HepG2 (cell line): ENCODE measurements around the gene RXYLT1. TPM values are rescaled to one million over a fixed set of nuclear protein-coding genes. Genes with fewer than 3 reads are reported as not detected.

Source experiments
- CTCF ChIP-seq: sonication (generic); formaldehyde crosslinking; IDR thresholded peaks from 2 replicates; pipeline ENCODE4 v1.5.0; 2020; ENCODE audit warnings: mild to moderate bottlenecking, missing genetic modification reagents, moderate library complexity
- DPF2 ChIP-seq: sonication (generic); formaldehyde crosslinking; IDR thresholded peaks from 2 replicates; pipeline ENCODE4 v1.4.0; 2020; ENCODE audit warnings: mild to moderate bottlenecking, low read depth, missing genetic modification reagents, borderline replicate concordance
- FOXA1 ChIP-seq, 2 experiments: fragments of 450-650 bp in 1 of 2; sonication (generic) in 1 of 2; formaldehyde crosslinking in 1 of 2; IDR thresholded peaks; 2 replicates each; pipeline versions ENCODE4 v1.4.0 to v1.6.1; 2016 to 2020; ENCODE audit warnings: missing genetic modification reagents in 1 of 2
- MED1 ChIP-seq: sonication (generic); formaldehyde crosslinking; IDR thresholded peaks from 2 replicates; pipeline ENCODE4 v1.4.0; 2020; ENCODE audit warnings: missing genetic modification reagents
- PHF8 ChIP-seq: sonication (generic); formaldehyde crosslinking; IDR thresholded peaks from 2 replicates; pipeline ENCODE4 v1.5.0; 2020; ENCODE audit warnings: missing genetic modification reagents
- SMAD3 ChIP-seq: sonication (generic); formaldehyde crosslinking; IDR thresholded peaks from 2 replicates; pipeline ENCODE4 v1.4.0; 2020; ENCODE audit warnings: missing genetic modification reagents
- ZBTB20 ChIP-seq: sonication (generic); formaldehyde crosslinking; IDR thresholded peaks from 2 replicates; pipeline ENCODE4 v1.8.1; 2023; ENCODE audit warnings: missing genetic modification reagents, low read depth, mild to moderate bottlenecking, borderline replicate concordance
- ZBTB8A ChIP-seq: sonication (generic); formaldehyde crosslinking; IDR thresholded peaks from 2 replicates; pipeline ENCODE4 v1.4.0; 2020; ENCODE audit warnings: mild to moderate bottlenecking, low read depth, missing genetic modification reagents, borderline replicate concordance
- ZMAT5 ChIP-seq: sonication (generic); formaldehyde crosslinking; IDR thresholded peaks from 2 replicates; pipeline ENCODE4 v1.5.0; 2020; ENCODE audit warnings: mild to moderate bottlenecking, low read depth, missing genetic modification reagents, borderline replicate concordance
- ZNF136 ChIP-seq: sonication (generic); formaldehyde crosslinking; IDR thresholded peaks from 2 replicates; pipeline ENCODE4 v1.8.1; 2022; ENCODE audit warnings: low read depth, mild to moderate bottlenecking, moderate library complexity, missing genetic modification reagents
- ZNF484 ChIP-seq: sonication (generic); formaldehyde crosslinking; IDR thresholded peaks from 2 replicates; pipeline ENCODE4 v1.5.1; 2020; ENCODE audit warnings: mild to moderate bottlenecking, low read depth, missing genetic modification reagents, borderline replicate concordance
- ZNF510 ChIP-seq: sonication (generic); formaldehyde crosslinking; IDR thresholded peaks from 2 replicates; pipeline ENCODE4 v1.4.0; 2020; ENCODE audit warnings: low read depth, mild to moderate bottlenecking, missing genetic modification reagents
- ZSCAN29 ChIP-seq: sonication (generic); formaldehyde crosslinking; conservative IDR thresholded peaks from 2 replicates; pipeline ENCODE4 v1.4.0; 2020; ENCODE audit warnings: mild to moderate bottlenecking, missing genetic modification reagents
- polyA plus RNA-seq, 8 experiments: library from polyadenylated mRNA; depleted of rRNA in 3 of 8; stranded (reverse) in 7 of 8; unstranded in 1 of 8; fragments of >200 nt; fragmentation: Illumina TruSeq in 4 of 8; extraction: Trizol in 4 of 8; gene quantifications; 2 replicates each; pipeline versions ENCODE4 v1.2.1 to v1.2.3, GENCODE V29; 2011 to 2016; ENCODE audit warnings: low read depth in 4 of 8, missing spikeins in 1 of 8, mixed read lengths in 1 of 8; ENCODE audit not compliant: insufficient read depth in 1 of 8
- total RNA-seq, 5 experiments: library from RNA; depleted of rRNA; stranded (reverse); fragments of >200 nt; fragmentation: Illumina TruSeq; extraction: Trizol; gene quantifications; 2 replicates each; pipeline ENCODE4 v1.2.3, GENCODE V29; 2016; ENCODE audit warnings: low read depth in 1 of 5
- TF ChIP-seq, protein P1 (sequence below): sonication (generic); formaldehyde crosslinking; IDR thresholded peaks from 2 replicates; pipeline ENCODE4 v1.5.0; 2020; ENCODE audit warnings: mild to moderate bottlenecking, missing genetic modification reagents, borderline replicate concordance
- TF ChIP-seq, protein P2 (sequence below): IDR thresholded peaks from 2 replicates; pipeline ENCODE4 v1.6.1; 2016; ENCODE audit warnings: mild to moderate bottlenecking
- TF ChIP-seq, protein P3 (sequence below): sonication (generic); formaldehyde crosslinking; IDR thresholded peaks from 2 replicates; pipeline ENCODE4 v1.4.0; 2020; ENCODE audit warnings: missing genetic modification reagents, borderline replicate concordance
- TF ChIP-seq, protein P4 (sequence below): sonication (generic); formaldehyde crosslinking; IDR thresholded peaks from 2 replicates; pipeline ENCODE4 v1.4.0; 2020; ENCODE audit warnings: missing genetic modification reagents

RXYLT1 gene
- total and polyA plus RNA-seq, 2 of the 13 experiments (the other 11 are each of a cell fraction or from before 2014, with no cell fraction given), result 8.3 to 15.5 TPM

GRCh38 chr12:63845726-63846125, 66.0 kb downstream of the RXYLT1 start (continued):
- TF ChIP-seq, protein P1, sequence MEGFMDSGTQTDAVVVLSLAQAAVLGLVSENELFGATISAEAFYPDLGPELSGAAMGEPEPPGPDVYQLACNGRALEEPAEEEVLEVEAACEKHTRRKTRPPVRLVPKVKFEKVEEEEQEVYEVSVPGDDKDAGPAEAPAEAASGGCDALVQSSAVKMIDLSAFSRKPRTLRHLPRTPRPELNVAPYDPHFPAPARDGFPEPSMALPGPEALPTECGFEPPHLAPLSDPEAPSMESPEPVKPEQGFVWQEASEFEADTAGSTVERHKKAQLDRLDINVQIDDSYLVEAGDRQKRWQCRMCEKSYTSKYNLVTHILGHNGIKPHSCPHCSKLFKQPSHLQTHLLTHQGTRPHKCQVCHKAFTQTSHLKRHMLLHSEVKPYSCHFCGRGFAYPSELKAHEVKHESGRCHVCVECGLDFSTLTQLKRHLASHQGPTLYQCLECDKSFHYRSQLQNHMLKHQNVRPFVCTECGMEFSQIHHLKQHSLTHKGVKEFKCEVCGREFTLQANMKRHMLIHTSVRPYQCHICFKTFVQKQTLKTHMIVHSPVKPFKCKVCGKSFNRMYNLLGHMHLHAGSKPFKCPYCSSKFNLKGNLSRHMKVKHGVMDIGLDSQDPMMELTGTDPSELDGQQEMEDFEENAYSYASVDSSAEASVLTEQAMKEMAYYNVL (CRISPR knock-in tag), result no peak
- TF ChIP-seq MED1 (0 out of 2 replicates have a peak, but pooled peaks have one; percentile 19), ZBTB20 (no peak), DPF2 (CRISPR knock-in tag) (no peak), ZNF510 (CRISPR knock-in tag) (no peak), CTCF (CRISPR knock-in tag) (no peak), SMAD3 (CRISPR knock-in tag) (no peak), ZNF136 (CRISPR knock-in tag) (no peak), ZMAT5 (no peak), ZNF484 (CRISPR knock-in tag) (no peak), PHF8 (CRISPR knock-in tag) (no peak), ZBTB8A (CRISPR knock-in tag) (no peak), ZSCAN29 (CRISPR knock-in tag) (no peak), FOXA1 (IDR thresholded peaks at IDR 0.05) (no peak), FOXA1 (CRISPR knock-in tag; IDR thresholded peaks at IDR 0.05) (peak; percentile 87)
- TF ChIP-seq, protein P2, sequence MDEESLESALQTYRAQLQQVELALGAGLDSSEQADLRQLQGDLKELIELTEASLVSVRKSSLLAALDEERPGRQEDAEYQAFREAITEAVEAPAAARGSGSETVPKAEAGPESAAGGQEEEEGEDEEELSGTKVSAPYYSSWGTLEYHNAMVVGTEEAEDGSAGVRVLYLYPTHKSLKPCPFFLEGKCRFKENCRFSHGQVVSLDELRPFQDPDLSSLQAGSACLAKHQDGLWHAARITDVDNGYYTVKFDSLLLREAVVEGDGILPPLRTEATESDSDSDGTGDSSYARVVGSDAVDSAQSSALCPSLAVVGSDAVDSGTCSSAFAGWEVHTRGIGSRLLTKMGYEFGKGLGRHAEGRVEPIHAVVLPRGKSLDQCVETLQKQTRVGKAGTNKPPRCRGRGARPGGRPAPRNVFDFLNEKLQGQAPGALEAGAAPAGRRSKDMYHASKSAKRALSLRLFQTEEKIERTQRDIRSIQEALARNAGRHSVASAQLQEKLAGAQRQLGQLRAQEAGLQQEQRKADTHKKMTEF (CRISPR knock-in tag), result no peak
- TF ChIP-seq, protein P3, sequence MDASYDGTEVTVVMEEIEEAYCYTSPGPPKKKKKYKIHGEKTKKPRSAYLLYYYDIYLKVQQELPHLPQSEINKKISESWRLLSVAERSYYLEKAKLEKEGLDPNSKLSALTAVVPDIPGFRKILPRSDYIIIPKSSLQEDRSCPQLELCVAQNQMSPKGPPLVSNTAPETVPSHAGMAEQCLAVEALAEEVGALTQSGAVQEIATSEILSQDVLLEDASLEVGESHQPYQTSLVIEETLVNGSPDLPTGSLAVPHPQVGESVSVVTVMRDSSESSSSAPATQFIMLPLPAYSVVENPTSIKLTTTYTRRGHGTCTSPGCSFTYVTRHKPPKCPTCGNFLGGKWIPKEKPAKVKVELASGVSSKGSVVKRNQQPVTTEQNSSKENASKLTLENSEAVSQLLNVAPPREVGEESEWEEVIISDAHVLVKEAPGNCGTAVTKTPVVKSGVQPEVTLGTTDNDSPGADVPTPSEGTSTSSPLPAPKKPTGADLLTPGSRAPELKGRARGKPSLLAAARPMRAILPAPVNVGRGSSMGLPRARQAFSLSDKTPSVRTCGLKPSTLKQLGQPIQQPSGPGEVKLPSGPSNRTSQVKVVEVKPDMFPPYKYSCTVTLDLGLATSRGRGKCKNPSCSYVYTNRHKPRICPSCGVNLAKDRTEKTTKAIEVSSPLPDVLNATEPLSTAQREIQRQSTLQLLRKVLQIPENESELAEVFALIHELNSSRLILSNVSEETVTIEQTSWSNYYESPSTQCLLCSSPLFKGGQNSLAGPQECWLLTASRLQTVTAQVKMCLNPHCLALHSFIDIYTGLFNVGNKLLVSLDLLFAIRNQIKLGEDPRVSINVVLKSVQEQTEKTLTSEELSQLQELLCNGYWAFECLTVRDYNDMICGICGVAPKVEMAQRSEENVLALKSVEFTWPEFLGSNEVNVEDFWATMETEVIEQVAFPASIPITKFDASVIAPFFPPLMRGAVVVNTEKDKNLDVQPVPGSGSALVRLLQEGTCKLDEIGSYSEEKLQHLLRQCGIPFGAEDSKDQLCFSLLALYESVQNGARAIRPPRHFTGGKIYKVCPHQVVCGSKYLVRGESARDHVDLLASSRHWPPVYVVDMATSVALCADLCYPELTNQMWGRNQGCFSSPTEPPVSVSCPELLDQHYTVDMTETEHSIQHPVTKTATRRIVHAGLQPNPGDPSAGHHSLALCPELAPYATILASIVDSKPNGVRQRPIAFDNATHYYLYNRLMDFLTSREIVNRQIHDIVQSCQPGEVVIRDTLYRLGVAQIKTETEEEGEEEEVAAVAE, result no peak
- TF ChIP-seq, protein P4, sequence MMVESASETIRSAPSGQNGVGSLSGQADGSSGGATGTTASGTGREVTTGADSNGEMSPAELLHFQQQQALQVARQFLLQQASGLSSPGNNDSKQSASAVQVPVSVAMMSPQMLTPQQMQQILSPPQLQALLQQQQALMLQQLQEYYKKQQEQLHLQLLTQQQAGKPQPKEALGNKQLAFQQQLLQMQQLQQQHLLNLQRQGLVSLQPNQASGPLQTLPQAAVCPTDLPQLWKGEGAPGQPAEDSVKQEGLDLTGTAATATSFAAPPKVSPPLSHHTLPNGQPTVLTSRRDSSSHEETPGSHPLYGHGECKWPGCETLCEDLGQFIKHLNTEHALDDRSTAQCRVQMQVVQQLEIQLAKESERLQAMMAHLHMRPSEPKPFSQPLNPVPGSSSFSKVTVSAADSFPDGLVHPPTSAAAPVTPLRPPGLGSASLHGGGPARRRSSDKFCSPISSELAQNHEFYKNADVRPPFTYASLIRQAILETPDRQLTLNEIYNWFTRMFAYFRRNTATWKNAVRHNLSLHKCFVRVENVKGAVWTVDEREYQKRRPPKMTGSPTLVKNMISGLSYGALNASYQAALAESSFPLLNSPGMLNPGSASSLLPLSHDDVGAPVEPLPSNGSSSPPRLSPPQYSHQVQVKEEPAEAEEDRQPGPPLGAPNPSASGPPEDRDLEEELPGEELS (CRISPR knock-in tag), result peak; percentile 50
